NCI-H748 treated with DMSO at 0.1 percent for 48 hours (cell line): ENCODE measurements around the gene TRMT1.

Experiments used
- DNase-seq: peaks from one replicate; lab custom pipeline; 2025; lab: John Stamatoyannopoulos, UW

The TRMT1 gene

DNA sequence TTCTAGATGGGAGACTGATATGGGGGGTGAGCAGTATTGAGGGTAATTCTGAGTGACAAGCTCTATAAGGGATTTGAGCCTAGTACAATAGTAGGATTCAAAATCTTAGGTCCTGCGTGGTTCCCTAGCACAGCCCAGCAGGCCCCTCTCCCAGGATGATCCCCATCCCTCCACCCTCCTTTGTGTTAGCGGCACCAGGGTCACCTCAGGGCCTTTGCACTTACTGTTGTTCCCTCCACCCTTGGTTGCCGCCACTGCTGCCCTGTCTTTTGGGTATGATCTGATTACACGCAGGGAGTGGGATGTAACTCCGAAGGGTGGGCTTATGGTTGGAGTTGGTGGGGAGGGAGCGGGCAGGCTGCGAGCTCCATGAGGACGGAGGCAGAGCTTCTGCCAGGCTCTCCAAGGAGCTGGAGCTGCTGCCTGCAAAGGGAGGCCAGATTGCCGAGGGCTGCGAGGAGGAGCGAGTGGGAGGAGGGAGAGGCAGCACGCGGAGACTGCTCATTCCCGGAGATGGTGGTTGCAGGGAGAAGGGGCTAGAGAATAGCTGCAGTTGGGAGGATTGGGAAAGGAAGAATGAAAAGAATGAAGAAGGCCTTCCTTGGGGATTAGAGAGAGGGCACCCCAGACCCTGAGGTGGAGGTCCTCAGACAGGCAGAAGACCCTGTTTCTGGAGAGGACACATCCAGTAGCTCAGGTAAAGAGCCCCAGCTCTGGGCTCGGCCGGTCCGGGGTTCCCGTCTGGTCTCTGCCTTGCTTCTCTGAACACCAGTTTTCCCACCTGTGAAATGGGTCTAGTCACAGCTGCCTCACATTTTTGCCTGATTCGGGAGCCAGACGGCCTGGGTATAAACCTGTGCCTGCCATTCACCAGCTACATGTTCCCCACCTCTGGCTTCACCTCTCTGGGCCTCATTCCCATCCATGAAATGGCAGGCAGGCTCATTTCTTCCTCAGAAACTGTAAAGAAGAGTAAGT is 6.7 kb upstream of the TRMT1 start:
- DNase-seq: no peak

- no peak for DNase-seq
Measured at GRCh38 chr19:13122275-13122878, 5.8 kb upstream of the TRMT1 start.

GRCh38 chr19:13121551-13122274 is 5.2 kb upstream of the TRMT1 start:
- DNase-seq: no peak

DNA sequence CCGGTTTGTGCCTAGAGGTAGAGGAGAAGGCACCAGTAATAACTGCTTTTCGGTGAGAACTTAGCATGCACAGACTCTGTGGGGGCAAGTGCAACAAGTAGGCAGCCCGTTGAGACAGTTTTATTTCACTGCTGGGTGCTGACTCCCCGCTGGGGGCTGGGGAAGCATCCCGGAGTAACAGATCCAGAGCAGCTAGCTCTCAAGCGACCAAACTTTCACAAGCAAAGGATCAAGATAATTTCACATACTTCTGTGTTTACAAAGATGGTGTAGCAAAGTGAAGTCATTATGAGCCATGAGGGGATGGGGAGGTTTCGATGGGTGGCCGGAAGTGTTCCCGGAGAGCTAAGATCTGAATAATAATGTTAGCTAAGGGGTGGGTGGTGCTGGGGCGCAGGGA is 4.3 kb upstream of the TRMT1 start:
- no peak for DNase-seq

- DNase-seq: no peak
Measured at GRCh38 chr19:13120031-13120430, 3.5 kb upstream of the TRMT1 start.

GRCh38 chr19:13119627-13120026 is 3.1 kb upstream of the TRMT1 start:
- DNase-seq: no peak

GRCh38 chr19:13118424-13119193 is 2.1 kb upstream of the TRMT1 start:
- DNase-seq: peak; percentile 14

GRCh38 chr19:13117772-13118423 is 1.4 kb upstream of the TRMT1 start, which contains the start of gene NACC1:
TSS of gene NACC1 (plus strand) at chr19:13118264. CDS start at chr19:13135208, 16,944 bp downstream.
- DNase-seq: peak; percentile 55

DNA sequence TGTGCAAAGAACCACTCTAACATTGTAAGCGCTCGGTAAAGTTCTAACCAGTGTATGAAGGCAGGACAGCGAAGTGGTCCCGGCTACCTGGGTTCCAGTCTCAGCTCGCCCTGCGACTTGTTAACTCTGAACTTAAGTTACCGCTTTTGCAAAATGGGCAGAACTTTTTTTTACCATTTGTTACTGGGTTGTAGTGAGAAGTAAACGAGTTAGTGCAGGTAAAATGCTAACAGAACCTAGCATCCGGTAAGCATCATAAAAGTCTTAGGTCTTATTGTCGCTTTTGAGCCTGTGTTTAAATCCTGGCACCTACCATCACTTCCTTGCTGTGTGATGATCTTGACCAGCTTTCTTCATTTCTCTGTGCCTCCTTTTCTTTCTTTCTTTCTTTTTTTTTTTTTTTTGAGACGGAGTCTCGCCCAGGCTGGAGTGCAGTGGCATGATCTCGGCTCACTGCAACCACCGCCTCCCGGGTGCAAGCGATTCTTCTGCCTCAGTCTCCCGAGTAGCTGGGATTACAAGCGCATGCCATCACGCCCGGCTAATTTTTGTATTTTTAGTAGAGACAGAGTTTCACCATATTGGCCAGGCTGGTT is 734 bp upstream of the TRMT1 start:
- DNase-seq: no peak

GRCh38 chr19:13115936-13116281 is 631 bp downstream of the TRMT1 start:
- DNase-seq: no peak

DNA sequence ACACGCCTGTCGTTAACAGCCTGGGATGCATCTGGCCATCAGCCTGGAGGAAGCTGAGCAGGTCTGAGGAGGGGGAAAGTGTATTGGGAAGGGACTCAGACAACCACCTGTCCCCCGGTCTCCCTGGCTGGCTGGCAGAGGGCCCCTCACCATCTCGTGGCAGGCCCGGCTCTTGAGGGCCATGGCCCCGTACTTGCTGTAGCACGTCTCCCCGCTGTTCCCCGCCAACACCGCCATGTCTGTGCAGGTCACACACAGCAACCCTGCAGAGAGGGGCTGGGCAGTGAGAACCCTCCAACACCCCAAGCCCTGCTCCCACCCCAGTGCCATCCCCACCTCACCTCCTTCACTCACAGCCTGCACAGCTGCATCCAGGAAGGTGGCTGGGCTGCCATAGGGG is 4.0 kb downstream of the TRMT1 start:
- no peak for DNase-seq

DNA sequence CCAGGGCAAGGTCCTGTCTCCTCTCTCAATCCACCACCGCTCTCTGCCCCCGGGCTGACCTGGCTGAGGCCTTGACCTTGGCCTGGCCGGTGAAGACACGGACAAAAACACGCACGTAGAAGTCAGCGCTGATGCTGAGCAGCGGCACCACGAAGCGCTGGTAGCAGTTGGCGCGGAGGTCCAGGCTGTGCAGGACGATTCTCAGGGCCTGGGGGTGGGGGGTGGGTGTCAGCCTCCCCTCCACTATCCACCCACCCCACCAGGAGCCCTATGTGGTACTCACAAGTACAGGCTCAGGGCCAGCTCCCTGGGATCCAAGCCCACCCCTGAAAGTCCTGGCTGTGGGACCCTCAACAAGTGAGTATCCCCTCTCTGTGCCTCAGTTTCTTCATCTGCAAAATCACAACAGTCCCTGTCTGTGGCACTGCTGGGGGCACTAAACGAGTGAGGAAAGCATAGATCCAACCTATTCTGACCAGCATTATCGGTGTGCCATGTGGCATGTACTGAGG is 6.4 kb downstream of the TRMT1 start:
- no peak for DNase-seq

GRCh38 chr19:13109361-13110098 is 7.0 kb downstream of the TRMT1 start:
- no peak for DNase-seq

DNA sequence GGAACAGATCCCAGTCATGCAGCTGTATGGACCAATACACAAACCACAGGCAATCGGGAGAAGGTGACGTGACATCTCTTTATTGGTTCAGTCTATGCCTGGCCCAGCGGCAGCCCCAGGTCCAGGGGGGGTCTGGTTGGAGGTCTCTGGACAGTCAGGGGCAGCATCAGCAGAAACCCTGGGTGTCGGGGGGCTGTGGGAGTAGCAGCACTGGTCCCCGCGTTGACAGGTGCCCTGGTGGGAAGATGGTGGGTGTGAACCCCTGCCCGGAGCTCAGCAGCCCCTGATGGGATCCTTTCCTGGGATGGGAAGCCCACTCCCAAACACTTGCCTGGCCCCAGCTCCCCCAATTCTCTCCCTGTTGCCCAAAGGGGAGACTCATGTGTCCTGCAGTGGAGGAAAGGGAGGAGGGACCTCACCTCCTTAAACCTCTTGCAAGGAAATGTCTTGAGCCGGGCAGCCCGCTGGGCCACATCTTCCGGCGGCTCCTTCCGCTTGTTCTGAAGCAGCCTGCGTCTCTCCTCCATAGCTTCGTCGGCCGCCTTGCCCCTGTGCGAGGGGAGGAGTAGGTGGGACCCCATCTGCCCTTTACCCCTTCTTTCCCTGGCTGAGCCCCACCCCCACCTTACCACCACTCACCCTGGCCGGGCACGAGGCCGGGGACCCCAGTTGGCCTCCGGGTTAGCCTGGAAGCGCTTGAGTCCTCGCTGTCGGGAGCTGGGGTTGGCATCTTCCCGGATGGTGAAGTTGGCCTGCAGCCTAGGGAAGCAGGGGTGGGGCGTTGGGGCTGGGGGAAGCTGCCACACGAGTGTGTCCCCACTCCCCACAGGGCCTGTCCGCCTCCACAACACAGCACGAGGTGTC is 11.5 kb downstream of the TRMT1 start:
- DNase-seq: no peak

DNA sequence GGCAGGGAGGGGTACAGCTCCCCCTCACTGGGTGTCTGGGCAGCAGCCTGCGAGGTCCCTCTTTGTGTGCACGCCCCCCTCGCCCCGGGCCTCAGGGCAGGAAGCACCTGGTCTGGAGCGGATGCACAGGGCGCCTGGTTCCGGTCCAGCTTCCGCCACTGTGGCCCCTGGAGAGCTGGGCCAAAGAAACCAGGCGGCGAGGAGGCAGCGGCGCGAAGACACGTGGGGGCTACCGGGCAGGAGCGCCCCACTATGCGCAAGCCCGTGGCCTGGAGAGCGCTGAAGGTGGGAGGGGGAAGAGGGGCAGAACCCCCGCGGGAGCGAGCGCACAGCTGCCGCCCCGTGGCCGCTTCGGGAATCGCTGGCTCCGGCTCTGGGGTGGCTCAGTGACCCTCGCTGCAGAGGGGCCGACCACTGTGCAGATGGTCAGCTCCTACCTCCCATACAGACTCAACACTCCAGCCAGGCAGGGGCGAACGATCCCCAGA is 12.1 kb downstream of the TRMT1 start:
- DNase-seq: no peak

- no peak for DNase-seq
Measured at GRCh38 chr19:13103581-13104359, 12.8 kb downstream of the TRMT1 start.

DNA sequence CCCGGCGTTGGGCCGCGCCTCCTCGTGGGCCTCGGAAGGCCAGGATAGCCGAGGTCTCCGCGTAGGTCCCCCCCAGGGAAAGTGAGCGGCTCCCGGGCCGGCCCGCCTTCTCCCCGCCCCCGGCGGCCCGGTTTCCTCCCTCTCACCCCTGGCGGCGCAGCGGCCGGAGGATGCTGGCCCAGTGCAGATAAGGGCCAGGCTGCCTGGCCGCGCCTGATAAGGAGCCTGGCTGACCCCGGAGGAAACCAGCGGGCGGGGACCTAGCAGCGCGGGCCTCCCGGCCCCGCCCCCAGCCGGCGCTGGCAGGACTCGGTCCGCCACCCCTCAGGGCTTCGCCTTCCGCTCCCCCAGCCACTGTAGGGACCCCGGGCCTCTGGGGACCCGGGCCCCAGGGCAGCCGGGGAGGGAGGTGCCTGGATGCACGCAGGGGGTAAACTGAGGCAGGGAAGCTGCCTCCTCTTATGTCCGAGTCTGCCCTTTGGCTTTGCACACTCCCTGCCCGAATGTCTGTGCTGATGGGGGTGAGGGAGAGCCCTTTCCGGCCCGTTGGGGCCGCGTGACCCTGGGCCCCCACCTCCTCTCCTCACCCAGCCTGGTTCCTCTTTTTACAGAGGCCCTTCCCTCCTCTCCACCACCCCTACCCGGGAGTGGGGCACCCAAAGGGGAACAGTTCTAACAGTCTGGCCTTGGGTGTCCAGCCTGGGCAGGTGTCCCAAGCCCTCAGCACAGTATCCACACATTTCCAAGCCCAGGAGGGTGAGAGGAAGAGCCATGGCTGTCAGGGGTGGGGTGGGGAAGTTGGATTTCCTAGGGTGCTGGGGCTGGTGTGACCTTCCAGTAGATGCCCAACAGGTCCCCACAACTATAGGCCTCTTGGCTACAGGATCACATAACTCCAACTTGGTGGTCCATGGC is 13.6 kb downstream of the TRMT1 start, which contains the start of gene LYL1:
TSS of gene LYL1 (minus strand) at position 193 of the 915 bp plus-strand sequence. CDS start 1,687 bp downstream, outside the sequence.
- DNase-seq: no peak
